ENCODE results near the gene PRND. TPM values are rescaled to one million over a fixed set of nuclear protein-coding genes. Genes with fewer than 3 reads are reported as not detected.

The PRND gene
- polyA plus RNA-seq, 3 donors = not detected

- DNase-seq = no peak
- Histone ChIP-seq H4K20me1 (ENCODE audit: insufficient read depth, low read length) (no peaks in the 10 kb centered on the region), H3K9ac (ENCODE audit: insufficient read depth, low read length, poor library complexity, severe bottlenecking) (no peak overlapping the region), H3K9me3 (replicated peaks in 1 of 2; ENCODE audit: control insufficient read depth in 1 of 2, insufficient read depth in 1 of 2, low read length in 2 of 2) (no peaks in the 10 kb centered on the region), H3K27me3 (ENCODE audit: control insufficient read depth in 2 of 2, insufficient read depth in 2 of 2, low read length in 2 of 2) (no peaks in the 10 kb centered on the region), H3K27ac (ENCODE audit: low read depth in 1 of 2, low read length in 2 of 2) (peak overlapping the region; percentile 17 to 83), H3K4me2 (replicated peaks; ENCODE audit: extremely low read depth, low read length, poor library complexity, severe bottlenecking) (peak overlapping the region; percentile 72), H2AFZ (ENCODE audit: insufficient read depth, low read depth, low read length, poor library complexity, severe bottlenecking) (peak overlapping the region; percentile 70), H3K79me2 (ENCODE audit: insufficient read depth, low read length) (no peaks in the 10 kb centered on the region), H3K4me1 (ENCODE audit: control insufficient read depth in 1 of 2, insufficient read depth in 2 of 2, low read length in 2 of 2) (peaks cover 21 to 23% of the 10 kb centered on the region in 2 donors), H3K36me3 (replicated peaks in 1 of 2; ENCODE audit: control insufficient read depth in 1 of 2, insufficient read depth in 2 of 2, low read length in 2 of 2) (no peaks in the 10 kb centered on the region), H3K4me3 (replicated peaks in 1 of 3; ENCODE audit: low read depth in 2 of 3, low read length in 3 of 3) (no peak overlapping the region)
- peaks cover 0 to 4% (median 0%) of the 10 kb centered on the region in 7 donors for H3K9me3 Mint-ChIP-seq
- TF ChIP-seq CTCF (IDR thresholded peaks at IDR 0.05) = peak; percentile 32
- H3K36me3 Mint-ChIP-seq = no peaks in the 10 kb centered on the region
- H3K27me3 Mint-ChIP-seq (ENCODE audit: low read depth in 3 of 3) = peaks cover 0 to 5% (median 2%) of the 10 kb centered on the region in 3 donors
- peak overlapping the region; percentile 49 to 61 for H3K4me3 Mint-ChIP-seq
- intact Hi-C loops (cut with micrococcal nuclease) = loop anchor here (1.0 to 5.0 kb wide), 5 partner anchors 32 to 114 kb away; no protein-coding TSS in a partner anchor
- WGBS (ENCODE audit: insufficient coverage) = 40% methylated on average over 8 of the region's 10 CpGs
- peaks cover 25% of the 10 kb centered on the region for H3K4me1 Mint-ChIP-seq
- peak overlapping the region in 5 of 7 donors; percentile 76 to 97 (median 83) for H3K27ac Mint-ChIP-seq
Measured at GRCh38 chr20:4720977-4721349, 746 bp upstream of the PRND start.

GRCh38 chr20:4722571-4722970, 862 bp downstream of the PRND start:
- Histone ChIP-seq H3K4me1 (ENCODE audit: control insufficient read depth in 1 of 2, insufficient read depth in 2 of 2, low read length in 2 of 2) (peaks cover 26 to 36% of the 10 kb centered on the region in 2 donors), H3K4me3 (replicated peaks in 1 of 3; ENCODE audit: low read depth in 2 of 3, low read length in 3 of 3) (no peak overlapping the region), H3K27ac (ENCODE audit: low read depth in 1 of 2, low read length in 2 of 2) (no peak overlapping the region), H3K27me3 (ENCODE audit: control insufficient read depth in 2 of 2, insufficient read depth in 2 of 2, low read length in 2 of 2) (no peaks in the 10 kb centered on the region), H3K79me2 (ENCODE audit: insufficient read depth, low read length) (no peaks in the 10 kb centered on the region), H3K4me2 (replicated peaks; ENCODE audit: extremely low read depth, low read length, poor library complexity, severe bottlenecking) (no peak overlapping the region), H3K36me3 (replicated peaks in 1 of 2; ENCODE audit: control insufficient read depth in 1 of 2, insufficient read depth in 2 of 2, low read length in 2 of 2) (no peaks in the 10 kb centered on the region), H2AFZ (ENCODE audit: insufficient read depth, low read depth, low read length, poor library complexity, severe bottlenecking) (no peak overlapping the region), H3K9ac (ENCODE audit: insufficient read depth, low read length, poor library complexity, severe bottlenecking) (no peak overlapping the region), H4K20me1 (ENCODE audit: insufficient read depth, low read length) (no peaks in the 10 kb centered on the region), H3K9me3 (replicated peaks in 1 of 2; ENCODE audit: control insufficient read depth in 1 of 2, insufficient read depth in 1 of 2, low read length in 2 of 2) (no peaks in the 10 kb centered on the region)
- H3K4me3 Mint-ChIP-seq = no peak overlapping the region
- H3K9me3 Mint-ChIP-seq = peaks cover 0 to 4% (median 0%) of the 10 kb centered on the region in 7 donors
- 85% methylated on average over 2 of the region's 5 CpGs for WGBS (ENCODE audit: insufficient coverage)
- intact Hi-C loops (cut with micrococcal nuclease) = loop anchor here in 1 of 2 donors (5.0 kb wide), 1 partner anchor 55 kb away; no protein-coding TSS in a partner anchor
- H3K27ac Mint-ChIP-seq = no peak overlapping the region
- no peak for DNase-seq
- H3K27me3 Mint-ChIP-seq (ENCODE audit: low read depth in 3 of 3) = peaks cover 0 to 5% (median 2%) of the 10 kb centered on the region in 3 donors
- H3K36me3 Mint-ChIP-seq = no peaks in the 10 kb centered on the region
- no peak for TF ChIP-seq CTCF (IDR thresholded peaks at IDR 0.05)
- peaks cover 34% of the 10 kb centered on the region for H3K4me1 Mint-ChIP-seq

Measured in CD14-positive monocyte (primary cell).